BLaER1 treated with 17β-estradiol and CSF1 and Interleukin-3, amounts not matched to agents 10 nM and 100 nM (cell line): Measurements from ENCODE around the gene MYEOV.

Experiments
- H3K27ac ChIP-seq, 11 experiments: shearing (Covaris generic); formaldehyde crosslinking; 2 replicates each; pipeline ENCODE4 v1.8.1; 2022
- H3K27me3 ChIP-seq, 11 experiments: shearing (Covaris generic); formaldehyde crosslinking; 2 replicates each; pipeline ENCODE4 v1.8.1; 2022
- H3K36me3 ChIP-seq, 11 experiments: shearing (Covaris generic); formaldehyde crosslinking; 2 replicates each; pipeline ENCODE4 v1.8.1; 2022
- H3K4me1 ChIP-seq, 10 experiments: shearing (Covaris generic); formaldehyde crosslinking; 2 replicates each; pipeline ENCODE4 v1.8.1; 2022
- H3K4me2 ChIP-seq, 11 experiments: shearing (Covaris generic); formaldehyde crosslinking; 2 replicates each; pipeline ENCODE4 v1.8.1; 2022
- H3K4me3 ChIP-seq, 10 experiments: shearing (Covaris generic); formaldehyde crosslinking; 2 replicates each; pipeline ENCODE4 v1.8.1; 2022
- H3K9ac ChIP-seq, 11 experiments: shearing (Covaris generic); formaldehyde crosslinking; 2 replicates each; pipeline ENCODE4 v1.8.1; 2022
- H3K9me3 ChIP-seq, 11 experiments: shearing (Covaris generic); formaldehyde crosslinking; replicated peaks in 1 of 11; 2 replicates each; pipeline ENCODE4 v1.8.1; 2022
- H4K20me1 ChIP-seq, 11 experiments: shearing (Covaris generic); formaldehyde crosslinking; 2 replicates each; pipeline ENCODE4 v1.8.1; 2022
- Cebpa-rat ChIP-seq, 11 experiments: shearing (Covaris generic); IDR thresholded peaks; 2 replicates each; pipeline ENCODE4 v1.8.1; 2022

MYEOV gene

DNA sequence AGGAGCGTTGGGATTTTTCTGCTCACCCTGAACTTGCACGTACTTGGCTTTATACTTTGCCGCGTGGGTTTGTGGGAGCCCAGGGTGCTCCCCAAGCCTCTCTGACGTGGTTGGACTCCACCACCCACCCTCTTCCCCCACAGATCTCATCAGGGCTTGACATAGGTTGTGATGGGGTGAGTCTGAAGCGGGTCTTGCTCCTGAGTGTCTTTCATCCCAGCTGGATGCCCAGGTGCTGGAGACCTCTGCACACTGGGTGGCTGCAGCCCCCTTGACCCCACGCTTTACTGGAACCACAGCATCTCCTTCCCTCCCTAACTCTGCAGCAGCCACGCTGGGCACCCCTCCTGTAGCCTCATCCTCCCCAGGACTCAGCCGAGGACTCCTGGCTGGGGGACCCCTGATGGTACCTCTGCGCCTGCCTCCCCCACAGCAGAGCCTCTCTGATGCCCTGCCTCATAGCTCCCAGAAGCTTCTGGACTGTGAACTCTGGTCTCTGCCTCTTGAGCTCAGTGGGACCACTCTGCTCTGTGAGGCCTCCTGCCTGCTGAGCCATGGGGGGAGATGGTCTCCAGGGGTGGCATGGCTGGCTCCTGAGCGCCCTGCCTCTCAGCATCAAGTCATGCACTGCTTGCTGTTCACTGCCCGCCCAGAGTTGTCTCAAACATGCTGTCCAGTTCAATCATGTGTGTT, 45.2 kb downstream of the MYEOV start:
- Histone ChIP-seq H3K4me3 (no peak overlapping the region), H3K36me3 (no peaks in the 10 kb centered on the region; a peak in 1 of 22 replicates), H4K20me1 (no peaks in the 10 kb centered on the region), H3K9me3 (peaks cover 15 to 25% (median 19%) of the 10 kb centered on the region in 11 experiments; a peak in 21 of 22 replicates), H3K9ac (no peak overlapping the region), H3K4me2 (0 out of 22 replicates have a peak overlapping the region, but pooled peaks of 1 of the 11 experiments have one; percentile 5), H3K4me1 (peaks cover 12 to 48% (median 27%) of the 10 kb centered on the region in 10 experiments), H3K27ac (no peak overlapping the region; a peak in 1 of 22 replicates), H3K27me3 (no peaks in the 10 kb centered on the region)
- TF ChIP-seq Cebpa-rat (IDR thresholded peaks at IDR 0.05): no peak

DNA sequence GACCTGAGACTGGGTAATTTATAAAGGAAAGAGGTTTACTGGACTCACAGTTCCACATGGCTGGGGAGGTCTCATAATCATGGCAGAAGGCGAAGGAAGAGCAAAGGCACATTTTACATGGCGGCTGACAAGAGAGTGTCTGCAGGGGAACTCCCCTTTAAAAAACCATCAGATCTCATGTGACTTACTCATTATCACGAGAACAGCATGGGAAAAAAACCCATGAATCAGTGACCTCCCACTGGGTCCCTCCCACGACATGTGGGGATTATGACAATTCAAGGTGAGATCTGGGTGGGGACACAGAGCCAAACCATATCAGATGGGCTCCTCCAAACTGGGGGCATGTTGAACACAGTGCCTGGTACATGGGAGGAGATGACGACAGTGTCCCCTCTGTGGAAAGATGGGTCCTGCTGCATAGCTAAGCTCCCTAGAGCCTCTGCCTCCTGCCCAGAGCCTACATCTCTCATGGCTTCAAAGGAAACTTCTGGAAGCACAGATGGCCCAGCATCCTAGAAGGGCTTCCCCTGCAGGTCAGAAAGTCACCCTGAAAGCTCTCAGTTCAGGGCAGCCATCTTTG, 46.1 kb downstream of the MYEOV start:
- H3K9ac ChIP-seq: no peak overlapping the region
- no peaks in the 10 kb centered on the region for H3K27me3 ChIP-seq
- no peak overlapping the region for H3K4me2 ChIP-seq
- TF ChIP-seq Cebpa-rat (IDR thresholded peaks at IDR 0.05): no peak
- peaks cover 15 to 25% (median 19%) of the 10 kb centered on the region in 11 experiments; a peak in 21 of 22 replicates for H3K9me3 ChIP-seq
- peaks cover 12 to 40% (median 24%) of the 10 kb centered on the region in 10 experiments for H3K4me1 ChIP-seq
- no peak overlapping the region for H3K27ac ChIP-seq
- H3K4me3 ChIP-seq: no peak overlapping the region
- no peaks in the 10 kb centered on the region for H4K20me1 ChIP-seq
- no peaks in the 10 kb centered on the region; a peak in 1 of 22 replicates for H3K36me3 ChIP-seq

DNA sequence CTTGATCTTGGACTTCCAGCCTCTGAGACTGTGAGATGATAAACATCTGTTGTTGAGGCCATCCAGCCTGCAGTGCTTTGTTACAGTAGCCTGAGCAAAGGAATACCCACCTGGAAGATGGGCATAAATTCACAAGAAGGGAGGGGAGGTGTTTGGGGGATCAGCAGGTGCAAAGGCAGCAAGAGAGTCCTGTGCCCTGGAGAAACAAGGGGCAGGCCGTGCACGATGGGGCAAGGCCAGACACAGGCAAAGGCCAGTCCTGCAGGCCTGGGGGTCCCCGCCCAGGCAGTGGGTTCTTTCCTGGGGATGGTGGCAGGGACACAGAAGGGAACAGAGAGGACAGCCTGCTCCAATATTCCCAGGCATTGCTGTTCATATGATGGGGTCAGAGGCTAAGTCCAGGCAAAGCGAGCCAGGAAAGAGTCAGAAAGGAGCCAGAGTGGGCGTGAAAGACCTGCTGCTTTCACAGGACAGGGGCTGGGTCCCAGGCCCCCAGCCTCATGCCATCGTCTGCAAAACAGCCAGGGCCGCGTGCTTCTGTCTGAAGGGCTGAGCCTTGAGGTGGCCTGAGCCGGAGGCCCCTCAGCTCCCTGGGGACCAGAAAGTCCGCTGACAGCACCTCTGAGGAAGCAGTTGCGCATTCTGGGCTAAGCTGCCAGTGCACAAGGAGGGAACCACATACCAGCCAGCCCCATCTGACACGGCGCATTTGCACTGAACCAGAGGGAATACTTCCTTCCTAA, 48.8 kb downstream of the MYEOV start:
- H4K20me1 ChIP-seq: no peaks in the 10 kb centered on the region
- no peak overlapping the region; a peak in 1 of 22 replicates for H3K27ac ChIP-seq
- H3K4me2 ChIP-seq: peak overlapping the region in 6 of 11 experiments; percentile 3 to 45 (median 20); a peak in 5 of 22 replicates
- H3K27me3 ChIP-seq: no peaks in the 10 kb centered on the region
- H3K9ac ChIP-seq: no peak overlapping the region
- H3K9me3 ChIP-seq: peaks cover 21 to 31% (median 26%) of the 10 kb centered on the region in 11 experiments
- TF ChIP-seq Cebpa-rat (IDR thresholded peaks at IDR 0.05): no peak
- no peak overlapping the region for H3K4me3 ChIP-seq
- no peaks in the 10 kb centered on the region; a peak in 1 of 22 replicates for H3K36me3 ChIP-seq
- peaks cover 2 to 13% (median 6%) of the 10 kb centered on the region in 10 experiments for H3K4me1 ChIP-seq

DNA sequence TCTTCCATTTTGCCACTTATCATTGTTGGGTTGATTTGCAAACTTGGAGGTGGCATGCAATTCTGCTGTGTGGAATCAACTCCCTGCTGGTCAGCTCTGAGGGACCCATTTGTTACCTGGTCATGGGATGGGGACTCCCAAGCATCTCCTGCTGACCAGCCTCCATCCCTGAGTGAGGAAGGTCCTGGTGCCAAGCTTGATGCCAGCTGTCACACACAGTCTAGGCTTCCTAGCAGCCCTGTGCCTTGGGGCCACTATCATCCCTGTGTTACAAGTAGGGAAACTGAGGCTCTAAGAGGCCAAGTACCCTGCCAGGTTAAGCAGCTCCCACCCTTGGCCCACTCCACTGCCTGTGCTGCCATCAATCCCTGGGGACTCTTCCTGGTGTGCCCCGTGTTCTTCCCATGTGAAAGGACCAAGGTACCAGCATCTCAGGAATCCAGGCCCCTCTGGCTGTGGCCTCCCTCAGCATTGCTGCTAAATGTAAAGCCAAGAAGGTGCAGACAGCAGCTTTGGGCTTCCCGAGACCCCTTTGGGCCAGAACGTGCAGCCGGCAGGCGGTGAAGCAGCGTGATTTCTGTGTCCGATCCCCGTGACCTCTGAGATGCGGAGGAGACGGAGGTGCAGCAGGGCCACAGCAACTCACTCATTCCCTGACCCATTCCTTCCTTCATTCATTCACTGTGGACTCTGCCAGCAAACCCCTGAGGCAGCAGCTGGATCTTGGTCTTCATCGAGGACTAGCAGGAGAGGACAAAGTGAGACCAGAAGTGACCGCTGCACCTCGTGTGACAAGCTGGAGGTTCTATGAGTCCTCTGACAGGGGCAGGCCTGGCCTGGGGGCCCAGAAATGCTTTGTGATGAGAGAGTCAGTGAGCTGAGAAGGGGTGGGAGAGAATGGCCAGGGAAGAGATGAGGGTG, 49.7 kb downstream of the MYEOV start:
- no peaks in the 10 kb centered on the region for H4K20me1 ChIP-seq
- no peak overlapping the region for H3K4me3 ChIP-seq
- H3K27me3 ChIP-seq: no peaks in the 10 kb centered on the region
- peak overlapping the region in 5 of 11 experiments; percentile 3 to 33 (median 13); a peak in 4 of 22 replicates for H3K4me2 ChIP-seq
- H3K36me3 ChIP-seq: peaks cover 0 to 5% (median 3%) of the 10 kb centered on the region in 11 experiments; a peak in 6 of 22 replicates
- peaks cover 30 to 40% (median 33%) of the 10 kb centered on the region in 11 experiments for H3K9me3 ChIP-seq
- no peak for TF ChIP-seq Cebpa-rat (IDR thresholded peaks at IDR 0.05)
- H3K9ac ChIP-seq: no peak overlapping the region
- peaks cover 0 to 9% (median 3%) of the 10 kb centered on the region in 10 experiments; a peak in 6 of 20 replicates for H3K4me1 ChIP-seq
- H3K27ac ChIP-seq: no peak overlapping the region

DNA sequence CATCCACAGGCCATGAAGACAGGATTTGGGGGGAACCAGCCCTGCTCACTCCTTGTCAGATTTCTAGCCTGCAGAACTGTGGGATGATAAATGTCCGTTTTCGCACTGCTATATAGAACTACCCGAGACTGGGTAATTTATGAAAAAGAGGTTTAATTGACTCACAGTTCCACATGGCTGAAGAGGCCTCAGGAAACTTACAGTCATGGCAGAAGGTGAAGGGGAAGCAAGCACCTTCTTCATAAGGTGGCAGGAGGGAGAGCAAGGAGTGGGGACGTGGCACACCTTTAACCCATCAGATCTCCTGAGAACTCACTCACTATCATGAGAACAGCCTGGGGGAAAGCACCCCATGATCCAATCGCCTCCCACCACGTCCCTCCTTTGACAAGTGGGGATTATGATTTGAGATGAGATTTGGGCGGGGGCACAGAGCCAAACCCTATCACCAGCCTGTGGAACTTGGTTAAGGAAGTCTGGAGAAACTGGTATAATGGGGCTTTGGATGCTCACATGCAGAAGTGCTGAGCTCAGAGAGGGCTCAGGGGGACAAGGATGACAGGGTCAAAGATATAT, 50.7 kb downstream of the MYEOV start:
- H3K27me3 ChIP-seq: no peaks in the 10 kb centered on the region
- no peak overlapping the region for H3K4me3 ChIP-seq
- H3K4me1 ChIP-seq: peaks cover 0 to 9% (median 3%) of the 10 kb centered on the region in 10 experiments; a peak in 6 of 20 replicates
- no peak overlapping the region for H3K9ac ChIP-seq
- H4K20me1 ChIP-seq: no peaks in the 10 kb centered on the region
- H3K36me3 ChIP-seq: peaks cover 0 to 7% (median 5%) of the 10 kb centered on the region in 11 experiments; a peak in 6 of 22 replicates
- H3K27ac ChIP-seq: no peak overlapping the region
- no peak overlapping the region for H3K4me2 ChIP-seq
- H3K9me3 ChIP-seq: peaks cover 34 to 43% (median 36%) of the 10 kb centered on the region in 11 experiments
- TF ChIP-seq Cebpa-rat (IDR thresholded peaks at IDR 0.05): no peak
